B cell (primary cell): ENCODE measurements around the gene AKT1. TPM values are rescaled to one million over a fixed set of nuclear protein-coding genes. Genes with fewer than 3 reads are reported as not detected.
A peak's percentile ranks its signal among the peaks of the same experiment; 100 is the strongest.

Source experiments
- ATAC-seq: fragments of 200-7000 bp; cut with Tn5 transposase; one replicate; pipeline ENCODE4 v1.10.0; 2021; ENCODE audit warnings: low read depth, mild to moderate bottlenecking, moderate number of reproducible peaks, moderate library complexity
- CTCF ChIA-PET: fragments of 350-600 bp; sonication (Branson Sonifier 250); formaldehyde crosslinking; loops from one replicate; lab custom pipeline; 2021; ENCODE audit warnings: antibody characterized with exemption, inconsistent platforms; lab: Charles Lee
- POLR2A ChIA-PET: fragments of 350-600 bp; sonication (Branson Sonifier 250); formaldehyde crosslinking; loops from one replicate; lab custom pipeline; 2021; ENCODE audit warnings: antibody characterized with exemption; lab: Charles Lee
- DNase-seq: peaks from one replicate; pipeline ENCODE4 v3.0.0; 2013
- H2AFZ ChIP-seq: 2 replicates; pipeline ENCODE4 v1.6.1; 2012; ENCODE audit warnings: mild to moderate bottlenecking, low read depth, low read length; ENCODE audit not compliant: insufficient read depth, poor library complexity, severe bottlenecking
- H3K27ac ChIP-seq, 2 donors: 1 replicate in 1 of 2; 2 replicates in 1 of 2; pipeline ENCODE4 v1.5.1; 2012 to 2013; ENCODE audit warnings: low read length in 2 of 2, mild to moderate bottlenecking in 2 of 2, moderate library complexity in 1 of 2
- H3K27me3 ChIP-seq, 4 experiments: fragments of 200-600 bp in 1 of 4; sonication (generic) in 1 of 4; replicated peaks in 1 of 4; 1 replicate in 2 of 4; 2 replicates in 2 of 4; pipeline versions ENCODE4 v1.6.1 to v1.7.0; 2013 to 2016; ENCODE audit warnings: low read length in 3 of 4, mild to moderate bottlenecking in 2 of 4, mixed read lengths in 1 of 4, moderate library complexity in 1 of 4; ENCODE audit not compliant: insufficient read depth in 4 of 4, control insufficient read depth in 3 of 4; ENCODE audit errors: control extremely low read depth in 1 of 4
- H3K36me3 ChIP-seq, 2 experiments: replicated peaks in 1 of 2; 1 replicate in 1 of 2; 2 replicates in 1 of 2; pipeline versions ENCODE4 v1.6.1 to v1.7.1; 2013; ENCODE audit warnings: low read length in 1 of 2; ENCODE audit not compliant: insufficient read depth in 2 of 2, control insufficient read depth in 1 of 2; ENCODE audit errors: control extremely low read depth in 1 of 2, extremely low read depth in 1 of 2
- H3K4me1 ChIP-seq, 2 donors: fragments of 200-600 bp in 1 of 2; sonication (generic) in 1 of 2; 1 replicate in 1 of 2; 2 replicates in 1 of 2; pipeline versions ENCODE4 v1.5.1 to v1.6.1; 2013 to 2017; ENCODE audit warnings: low read length in 2 of 2; ENCODE audit not compliant: control insufficient read depth in 2 of 2, insufficient read depth in 2 of 2
- H3K4me2 ChIP-seq: replicated peaks from 2 replicates; pipeline ENCODE3; 2012; ENCODE audit warnings: mild to moderate bottlenecking, low read depth, low read length; ENCODE audit not compliant: poor library complexity, severe bottlenecking
- H3K4me3 ChIP-seq, 5 experiments: fragments of 200-600 bp in 1 of 5; sonication (generic) in 1 of 5; 1 replicate in 3 of 5; 2 replicates in 2 of 5; pipeline versions ENCODE4 v1.5.1 to v1.7.0; 2011 to 2016; ENCODE audit warnings: low read length in 4 of 5, mild to moderate bottlenecking in 4 of 5, low read depth in 2 of 5, control low read depth in 1 of 5, moderate library complexity in 1 of 5; ENCODE audit not compliant: insufficient read depth in 1 of 5; ENCODE audit errors: control extremely low read depth in 1 of 5, extremely low read depth in 1 of 5
- H3K79me2 ChIP-seq: fragments of 200-600 bp; sonication (generic); one replicate; pipeline ENCODE4 v1.6.0; 2016; ENCODE audit warnings: low read length; ENCODE audit not compliant: control insufficient read depth, insufficient read depth
- H3K9ac ChIP-seq: fragments of 200-600 bp; sonication (generic); 2 replicates; pipeline ENCODE4 v1.6.1; 2017; ENCODE audit warnings: mild to moderate bottlenecking, low read length, moderate library complexity
- H3K9me3 ChIP-seq, 3 donors: one replicate each; pipeline versions ENCODE4 v1.6.1 to v1.7.1; 2013; ENCODE audit warnings: low read length in 2 of 3; ENCODE audit not compliant: control insufficient read depth in 2 of 3, insufficient read depth in 1 of 3; ENCODE audit errors: control extremely low read depth in 1 of 3
- H4K20me1 ChIP-seq: 2 replicates; pipeline ENCODE4 v1.6.0; 2012; ENCODE audit warnings: mild to moderate bottlenecking, low read length; ENCODE audit not compliant: insufficient read depth, control insufficient read depth, poor library complexity, severe bottlenecking
- H3K27ac Mint-ChIP-seq: one replicate; pipeline ENCODE4 v1.8.0; 2021; ENCODE audit warnings: mixed read lengths
- H3K27me3 Mint-ChIP-seq: one replicate; pipeline ENCODE4 v1.8.0; 2021; ENCODE audit warnings: mixed read lengths
- H3K4me1 Mint-ChIP-seq: one replicate; pipeline ENCODE4 v1.8.0; 2021; ENCODE audit warnings: mixed read lengths
- H3K4me3 Mint-ChIP-seq: one replicate; pipeline ENCODE4 v1.8.0; 2021; ENCODE audit warnings: mixed read lengths
- H3K9me3 Mint-ChIP-seq: one replicate; pipeline ENCODE4 v1.8.0; 2022; ENCODE audit warnings: mixed read lengths; ENCODE audit not compliant: insufficient read depth
- CTCF ChIP-seq: fragments of 200-600 bp; IDR thresholded peaks from one replicate; pipeline ENCODE4 v1.8.0; 2022; ENCODE audit warnings: antibody characterized with exemption, mild to moderate bottlenecking
- EZH2 ChIP-seq: IDR thresholded peaks from 2 replicates; pipeline ENCODE4 v1.6.1; 2012; ENCODE audit warnings: borderline replicate concordance, low read depth, mild to moderate bottlenecking, moderate library complexity, low read length; ENCODE audit not compliant: insufficient read depth, poor library complexity, severe bottlenecking
- WGBS: methylation state at CpG from one replicate; pipeline ENCODE4 v1.1.5; 2013; ENCODE audit warnings: missing lambda C conversion rate; ENCODE audit not compliant: insufficient coverage; 5-methylcytosine and 5-hydroxymethylcytosine counted together
- intact Hi-C: fragments of 100-400 bp; cut with micrococcal nuclease; formaldehyde crosslinking; loops from one replicate; pipeline ENCODE4 v1.10.0; 2022
- polyA plus RNA-seq: library from polyadenylated mRNA; depleted of rRNA; stranded (reverse); fragments of >200 nt; gene quantifications from 2 replicates; pipeline ENCODE4 v1.2.3, GENCODE V29; 2012
- total RNA-seq, 2 donors: library from RNA; stranded (reverse); fragments of 120-200 nt in 1 of 2; gene quantifications; 1 replicate in 1 of 2; 2 replicates in 1 of 2; pipeline versions ENCODE4 v1.2.3 to v1.2.4, GENCODE V29; 2013 to 2022

AKT1 gene
- total and polyA plus RNA-seq, 2 donors (not counting 1 experiment from before 2014, with no cell fraction given): 71.1 to 90.1 TPM

GRCh38 chr14:104753528-104754212 is 41.9 kb downstream of the AKT1 start:
- Histone ChIP-seq H3K9ac (peak overlapping the region; percentile 88), H3K4me3 (peak overlapping the region; percentile 38 to 98 (median 91)), H3K36me3 (peaks cover 0 to 28% of the 10 kb centered on the region in 2 experiments), H3K4me2 (peak overlapping the region; percentile 94), H4K20me1 (peaks cover 45% of the 10 kb centered on the region), H3K79me2 (peaks cover 32% of the 10 kb centered on the region), H2AFZ (peak overlapping the region; percentile 82), H3K4me1 (peaks cover 18 to 24% of the 10 kb centered on the region in 2 donors), H3K27ac (peak overlapping the region; percentile 56 to 90), H3K27me3 (no peaks in the 10 kb centered on the region), H3K9me3 (peaks cover 0 to 14% (median 0%) of the 10 kb centered on the region in 3 donors)
- ChIA-PET POLR2A (interaction anchor here (0.7 to 1.6 kb wide), 4 partner anchors 15 to 77 kb away, joined by 3 to 9 read pairs (median 4); partner anchors contain the start of gene ZBTB42), CTCF (interaction anchor here (0.9 to 2.5 kb wide), 6 partner anchors 9 to 291 kb away, joined by 3 to 13 read pairs (median 4); partner anchors contain the start of gene ADSS1)
- H3K27ac Mint-ChIP-seq: peak overlapping the region; percentile 78
- DNase-seq (no peak), ATAC-seq (no peak)
- no peaks in the 10 kb centered on the region for H3K9me3 Mint-ChIP-seq
- peaks cover 33% of the 10 kb centered on the region for H3K4me1 Mint-ChIP-seq
- 3% methylated on average over 26 of the region's 30 CpGs for WGBS
- H3K4me3 Mint-ChIP-seq: peak overlapping the region; percentile 91
- TF ChIP-seq CTCF: no peak
- TF ChIP-seq EZH2: no peak
- intact Hi-C loops: loop anchor here (1.0 to 5.0 kb wide), 5 partner anchors 42 to 1036 kb away; partner anchors contain the start of genes AKT1, BRF1, GPR132 and XRCC3
- H3K27me3 Mint-ChIP-seq: no peaks in the 10 kb centered on the region
